Stomach (tissue), 4 donors: ENCODE results near the gene RAB3C.

Source experiments
- CTCF ChIP-seq, 7 experiments: fragments of 450-650 bp in 4 of 7; fragments of 200-600 bp in 3 of 7; sonication (generic) in 3 of 7; IDR thresholded peaks; one replicate each; pipeline ENCODE4 v1.5.1; 2016 to 2019; ENCODE audit warnings: antibody characterized with exemption in 7 of 7, control low read depth in 2 of 7, mild to moderate bottlenecking in 1 of 7
- EP300 ChIP-seq: sonication (generic); formaldehyde crosslinking; IDR thresholded peaks from one replicate; pipeline ENCODE4 v1.6.1; 2017; ENCODE audit warnings: antibody characterized with exemption
- POLR2A ChIP-seq, 4 donors: fragments of 450-650 bp; IDR thresholded peaks; one replicate each; pipeline ENCODE4 v1.6.1; 2016; ENCODE audit warnings: antibody characterized with exemption in 4 of 4, control low read depth in 2 of 4, mild to moderate bottlenecking in 1 of 4, moderate library complexity in 1 of 4
- POLR2AphosphoS5 ChIP-seq, 3 donors: sonication (generic); formaldehyde crosslinking; IDR thresholded peaks; one replicate each; pipeline ENCODE4 v1.6.1; 2016; ENCODE audit warnings: antibody characterized with exemption in 3 of 3

DNA sequence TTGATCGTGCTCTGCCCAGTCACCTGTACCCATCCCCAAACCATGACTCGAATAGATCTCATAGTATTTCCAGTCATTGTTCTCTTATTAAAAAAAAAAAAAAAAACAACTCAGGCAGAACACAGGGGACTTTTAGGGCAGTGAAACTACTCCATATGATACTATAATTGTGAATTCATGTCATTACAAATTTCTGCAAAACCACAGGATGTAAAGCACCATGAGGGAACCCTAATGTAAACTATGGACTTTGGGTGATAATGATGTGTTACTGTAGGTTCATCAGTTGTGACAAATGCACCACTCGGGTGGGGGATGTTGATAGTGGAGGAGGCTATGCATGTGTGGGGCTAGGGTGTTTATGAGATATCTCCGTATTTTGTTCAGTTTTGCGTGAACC, 133.8 kb downstream of the RAB3C start:
- TF ChIP-seq POLR2A (IDR thresholded peaks at IDR 0.05) = no peak
- no peak for TF ChIP-seq CTCF (IDR thresholded peaks at IDR 0.05)
- TF ChIP-seq POLR2AphosphoS5 (IDR thresholded peaks at IDR 0.05) = no peak
- no peak for TF ChIP-seq EP300
